Body of pancreas (tissue), 4 donors: ENCODE data around the gene MAGI1.
"Not testable (repeated sequence)": the region's sequence is repeated elsewhere in the genome, so short reads cannot be mapped to it uniquely, and the experiment has no call there.

Experiments
- POLR2A ChIP-seq, 3 donors: fragments of 450-650 bp; IDR thresholded peaks; one replicate each; pipeline ENCODE4 v1.6.1; 2016; ENCODE audit warnings: antibody characterized with exemption in 3 of 3, mild to moderate bottlenecking in 2 of 3
- TF ChIP-seq, protein P1 (sequence below), 7 experiments: fragments of 450-650 bp in 4 of 7; fragments of 200-600 bp in 3 of 7; sonication (generic) in 3 of 7; IDR thresholded peaks; one replicate each; pipeline ENCODE4 v1.5.1; 2016 to 2019; ENCODE audit warnings: antibody characterized with exemption in 7 of 7

DNA sequence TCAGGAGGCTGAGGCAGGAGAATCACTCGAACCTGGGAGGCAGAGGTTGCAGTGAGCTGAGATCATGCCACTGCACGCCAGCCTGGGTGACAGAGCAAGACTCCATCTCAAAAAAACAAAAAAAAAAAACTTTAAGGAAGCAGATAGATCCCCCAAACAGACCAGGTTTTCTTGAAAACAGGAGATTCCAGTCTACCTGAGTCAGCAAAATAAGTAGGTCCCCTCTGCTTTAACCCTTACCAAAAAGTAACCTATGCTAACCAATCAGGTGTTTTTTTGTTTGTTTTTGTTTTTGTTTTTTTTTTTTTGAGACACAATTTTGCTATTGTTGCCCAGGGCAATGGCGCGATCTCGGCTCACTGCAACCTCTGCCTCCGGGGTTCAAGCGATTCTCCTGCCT, 179.1 kb downstream of the MAGI1 start:
- TF ChIP-seq, protein P1, sequence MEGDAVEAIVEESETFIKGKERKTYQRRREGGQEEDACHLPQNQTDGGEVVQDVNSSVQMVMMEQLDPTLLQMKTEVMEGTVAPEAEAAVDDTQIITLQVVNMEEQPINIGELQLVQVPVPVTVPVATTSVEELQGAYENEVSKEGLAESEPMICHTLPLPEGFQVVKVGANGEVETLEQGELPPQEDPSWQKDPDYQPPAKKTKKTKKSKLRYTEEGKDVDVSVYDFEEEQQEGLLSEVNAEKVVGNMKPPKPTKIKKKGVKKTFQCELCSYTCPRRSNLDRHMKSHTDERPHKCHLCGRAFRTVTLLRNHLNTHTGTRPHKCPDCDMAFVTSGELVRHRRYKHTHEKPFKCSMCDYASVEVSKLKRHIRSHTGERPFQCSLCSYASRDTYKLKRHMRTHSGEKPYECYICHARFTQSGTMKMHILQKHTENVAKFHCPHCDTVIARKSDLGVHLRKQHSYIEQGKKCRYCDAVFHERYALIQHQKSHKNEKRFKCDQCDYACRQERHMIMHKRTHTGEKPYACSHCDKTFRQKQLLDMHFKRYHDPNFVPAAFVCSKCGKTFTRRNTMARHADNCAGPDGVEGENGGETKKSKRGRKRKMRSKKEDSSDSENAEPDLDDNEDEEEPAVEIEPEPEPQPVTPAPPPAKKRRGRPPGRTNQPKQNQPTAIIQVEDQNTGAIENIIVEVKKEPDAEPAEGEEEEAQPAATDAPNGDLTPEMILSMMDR (IDR thresholded peaks at IDR 0.05): not testable (repeated sequence)
- not testable (repeated sequence) for TF ChIP-seq POLR2A (IDR thresholded peaks at IDR 0.05)
